GM12864 (cell line): ENCODE measurements around the gene MTA3.

Experiments
- DNase-seq: peaks from one replicate; pipeline ENCODE4 v3.0.0-alpha.2; 2011; ENCODE audit warnings: low read depth
- H3K4me3 ChIP-seq: 2 replicates; pipeline ENCODE4 v1.5.1; 2011; ENCODE audit warnings: mild to moderate bottlenecking, low read depth, low read length, control low read depth
- CTCF ChIP-seq: IDR thresholded peaks from 2 replicates; pipeline ENCODE4 v1.5.1; 2011; ENCODE audit warnings: low read depth, mild to moderate bottlenecking, moderate library complexity, low read length, control low read depth, inconsistent platforms; ENCODE audit errors: missing control alignments

Gene MTA3

GRCh38 chr2:42545023-42545721, 23.3 kb upstream of the MTA3 start:
- TF ChIP-seq CTCF, result no peak
- DNase-seq, result no peak
- H3K4me3 ChIP-seq, result no peak overlapping the region

GRCh38 chr2:42545841-42546390, 22.5 kb upstream of the MTA3 start:
- H3K4me3 ChIP-seq, result no peak overlapping the region
- no peak for DNase-seq
- no peak for TF ChIP-seq CTCF

GRCh38 chr2:42547014-42547413, 21.4 kb upstream of the MTA3 start:
- TF ChIP-seq CTCF, result no peak
- H3K4me3 ChIP-seq, result no peak overlapping the region
- no peak for DNase-seq

- H3K4me3 ChIP-seq, result no peak overlapping the region
- no peak for DNase-seq
- TF ChIP-seq CTCF, result no peak
Observed at GRCh38 chr2:42547446-42548295, 20.8 kb upstream of the MTA3 start.

- H3K4me3 ChIP-seq, result no peak overlapping the region
- TF ChIP-seq CTCF, result no peak
- DNase-seq, result no peak
Observed at GRCh38 chr2:42550870-42551269, 17.6 kb upstream of the MTA3 start.

- DNase-seq, result no peak
- no peak overlapping the region for H3K4me3 ChIP-seq
- TF ChIP-seq CTCF, result no peak
Observed at GRCh38 chr2:42554392-42554791, 14.0 kb upstream of the MTA3 start.
